Measurements from ENCODE around the gene DAGLB.
"Not testable (repeated sequence)": the region's sequence is repeated elsewhere in the genome, so short reads cannot be mapped to it uniquely, and the experiment has no call there.

The DAGLB gene

DNA sequence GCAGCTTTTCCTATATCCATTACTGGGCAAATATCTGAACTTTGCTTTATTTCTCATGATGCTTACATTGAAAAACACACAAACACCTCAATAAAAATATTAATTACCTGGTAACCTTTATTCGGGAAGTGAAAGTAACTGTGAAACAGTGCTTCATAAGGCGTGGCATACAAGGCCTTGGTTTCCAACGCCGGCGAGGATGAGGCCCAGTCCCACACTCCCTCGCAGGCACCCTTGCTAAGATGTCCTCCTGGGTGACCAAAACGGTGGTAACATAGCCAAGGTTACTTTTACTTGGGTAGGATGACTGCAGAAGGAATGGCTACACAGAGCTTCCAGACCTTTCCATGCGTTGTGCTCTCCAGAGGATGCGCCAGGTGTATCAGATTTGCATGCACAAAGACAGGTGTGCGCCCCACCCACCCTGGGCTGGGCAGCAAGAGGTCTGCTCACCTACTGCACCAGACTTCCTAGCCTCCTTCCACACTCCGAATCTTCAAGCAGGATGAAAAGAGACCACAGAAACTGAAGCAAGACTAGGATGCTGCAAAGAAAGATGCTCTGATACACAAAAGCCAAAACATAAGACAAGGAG is 13.3 kb upstream of the DAGLB start:
- DNase-seq (ENCODE audit: low spot score): no peak

DNA sequence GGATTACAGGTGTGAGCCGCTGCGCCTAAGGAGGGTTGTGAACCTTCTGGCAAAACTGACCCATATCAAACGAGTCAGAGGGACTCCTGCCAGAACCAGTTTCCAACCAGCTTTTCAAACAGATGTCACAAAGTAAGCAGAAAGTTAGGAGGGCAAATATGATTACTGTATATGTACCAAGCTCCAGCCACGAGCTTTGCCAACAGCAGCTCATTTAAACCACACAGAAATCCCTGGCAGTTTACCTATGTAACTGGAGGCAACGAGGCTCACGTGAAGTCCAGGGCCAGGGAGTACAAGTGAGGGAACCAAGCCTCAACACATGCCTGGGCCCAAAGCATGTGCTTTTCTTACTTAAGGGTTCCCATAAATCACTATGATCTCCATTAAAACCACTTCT is 12.5 kb upstream of the DAGLB start:
- no peak for DNase-seq (ENCODE audit: low spot score)

DNA sequence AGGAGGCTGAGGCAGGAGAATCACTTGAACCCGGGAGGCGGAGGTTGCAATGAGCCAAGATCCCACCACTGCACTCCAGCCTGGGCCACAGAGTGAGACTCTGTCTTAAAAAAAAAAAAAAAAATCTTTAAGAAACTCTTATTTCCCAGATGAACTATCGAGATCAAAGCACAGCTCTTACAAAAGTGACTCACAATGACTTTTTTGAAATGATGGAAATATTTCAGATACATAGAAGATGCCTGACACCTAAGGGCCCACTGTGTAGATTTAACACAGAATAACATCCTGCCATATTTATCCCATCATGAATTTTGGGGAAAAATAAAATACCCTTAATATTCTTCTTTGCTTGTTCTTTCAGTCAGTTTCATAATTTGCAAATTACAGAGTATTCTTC is 10.9 kb upstream of the DAGLB start:
- DNase-seq (ENCODE audit: low spot score): not testable (repeated sequence)

DNA sequence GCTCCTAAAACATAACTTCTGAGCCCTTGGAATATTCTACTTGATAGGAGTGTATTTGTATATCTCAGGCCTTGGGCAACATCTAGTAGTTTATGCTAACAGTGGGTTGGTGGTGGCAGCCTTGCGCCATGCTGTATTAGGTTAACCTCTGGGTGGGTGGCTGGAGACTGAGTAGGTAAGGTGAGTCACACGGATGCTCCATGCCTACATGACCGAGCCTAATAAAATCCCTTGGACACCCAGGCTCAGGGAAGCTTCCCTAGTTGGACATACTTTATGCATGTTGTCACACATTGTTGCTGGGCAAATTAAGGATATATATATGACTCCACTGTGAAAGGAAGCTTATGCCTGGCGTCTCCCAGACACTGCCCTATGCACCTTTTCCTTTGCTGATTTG is 6.0 kb upstream of the DAGLB start:
- no peak for DNase-seq (ENCODE audit: low spot score)

DNA sequence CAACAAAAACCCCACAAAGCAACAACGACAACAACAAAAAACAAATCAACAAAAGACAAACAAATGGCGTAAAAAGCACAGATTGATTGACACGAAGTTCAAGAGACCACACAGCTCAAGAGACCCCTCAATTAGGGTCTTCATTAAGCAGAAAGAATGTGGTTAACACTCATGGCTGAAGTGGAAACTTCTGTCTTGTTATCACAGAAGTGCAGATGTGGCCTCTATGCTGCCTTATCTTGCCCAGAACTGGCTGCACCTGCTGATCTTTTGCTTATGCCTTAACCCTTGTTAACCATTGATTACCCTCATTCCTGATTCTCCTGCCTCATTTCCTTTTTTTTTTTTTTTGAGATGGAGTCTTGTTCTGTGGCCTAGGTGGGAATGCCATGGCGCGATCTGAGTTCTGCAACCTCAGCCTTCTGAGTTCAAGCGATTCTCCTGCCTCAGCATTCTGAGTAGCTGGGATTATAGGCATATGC is 3.5 kb upstream of the DAGLB start:
- DNase-seq (ENCODE audit: low spot score): no peak

DNA sequence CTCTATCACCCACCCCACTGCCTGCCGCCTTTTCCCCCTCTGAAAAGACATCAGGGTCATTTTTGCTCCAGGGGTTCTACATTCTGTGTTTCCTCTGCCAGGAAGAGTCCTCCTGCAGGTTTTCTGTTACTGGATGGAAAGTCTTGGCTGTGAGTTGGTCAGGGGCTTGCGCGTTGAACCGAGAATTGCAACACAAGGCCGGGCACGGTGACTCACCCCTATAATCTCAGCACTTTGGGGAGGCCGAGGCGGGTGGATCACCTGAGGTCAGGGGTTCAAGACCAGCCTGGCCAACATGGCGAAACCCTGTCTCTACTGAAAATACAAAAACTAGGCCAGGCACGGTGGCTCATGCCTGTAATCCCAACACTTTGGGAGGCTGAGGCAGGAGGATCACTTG is 2.8 kb upstream of the DAGLB start:
- not testable (repeated sequence) for DNase-seq (ENCODE audit: low spot score)

DNA sequence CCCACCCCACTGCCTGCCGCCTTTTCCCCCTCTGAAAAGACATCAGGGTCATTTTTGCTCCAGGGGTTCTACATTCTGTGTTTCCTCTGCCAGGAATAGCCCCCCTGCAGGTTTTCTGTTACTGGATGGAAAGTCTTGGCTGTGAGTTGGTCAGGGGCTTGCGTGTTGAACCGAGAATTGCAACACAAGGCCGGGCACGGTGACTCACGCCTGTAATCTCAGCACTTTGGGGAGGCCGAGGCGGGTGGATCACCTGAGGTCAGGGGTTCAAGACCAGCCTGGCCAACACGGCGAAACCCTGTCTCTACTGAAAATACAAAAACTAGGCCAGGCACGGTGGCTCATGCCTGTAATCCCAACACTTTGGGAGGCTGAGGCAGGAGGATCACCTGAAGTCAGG is 2.1 kb upstream of the DAGLB start:
- not testable (repeated sequence) for DNase-seq (ENCODE audit: low spot score)

DNA sequence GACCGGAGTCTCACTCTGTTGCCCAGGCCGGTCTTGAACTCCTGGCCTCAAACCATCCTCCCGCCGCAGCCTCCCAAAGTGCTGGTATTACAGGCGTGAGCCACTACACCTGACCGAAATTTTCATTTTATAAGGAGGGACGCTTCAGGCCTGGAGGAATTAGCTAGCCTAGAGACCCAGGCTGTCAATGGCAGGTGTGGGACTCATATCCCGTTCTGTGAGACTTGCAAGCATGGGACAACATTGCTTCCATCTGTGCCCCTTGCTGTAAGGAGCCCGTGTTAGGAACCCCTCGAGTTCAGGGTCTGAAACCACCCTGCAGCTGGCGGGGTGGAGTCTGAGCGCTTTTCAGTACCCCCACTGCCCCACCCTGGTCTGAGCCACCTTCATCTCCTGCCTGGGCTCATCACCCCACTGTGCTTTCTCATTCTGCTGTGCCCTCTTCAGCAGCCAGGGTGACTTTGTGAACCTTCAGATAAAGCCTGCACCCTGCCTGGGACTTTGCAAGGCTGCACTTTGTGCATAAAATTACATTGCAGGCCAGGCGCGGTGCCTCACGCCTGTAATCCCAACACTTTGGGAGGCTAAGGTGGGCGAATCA is 1.3 kb upstream of the DAGLB start:
- DNase-seq (ENCODE audit: low spot score): no peak

DNA sequence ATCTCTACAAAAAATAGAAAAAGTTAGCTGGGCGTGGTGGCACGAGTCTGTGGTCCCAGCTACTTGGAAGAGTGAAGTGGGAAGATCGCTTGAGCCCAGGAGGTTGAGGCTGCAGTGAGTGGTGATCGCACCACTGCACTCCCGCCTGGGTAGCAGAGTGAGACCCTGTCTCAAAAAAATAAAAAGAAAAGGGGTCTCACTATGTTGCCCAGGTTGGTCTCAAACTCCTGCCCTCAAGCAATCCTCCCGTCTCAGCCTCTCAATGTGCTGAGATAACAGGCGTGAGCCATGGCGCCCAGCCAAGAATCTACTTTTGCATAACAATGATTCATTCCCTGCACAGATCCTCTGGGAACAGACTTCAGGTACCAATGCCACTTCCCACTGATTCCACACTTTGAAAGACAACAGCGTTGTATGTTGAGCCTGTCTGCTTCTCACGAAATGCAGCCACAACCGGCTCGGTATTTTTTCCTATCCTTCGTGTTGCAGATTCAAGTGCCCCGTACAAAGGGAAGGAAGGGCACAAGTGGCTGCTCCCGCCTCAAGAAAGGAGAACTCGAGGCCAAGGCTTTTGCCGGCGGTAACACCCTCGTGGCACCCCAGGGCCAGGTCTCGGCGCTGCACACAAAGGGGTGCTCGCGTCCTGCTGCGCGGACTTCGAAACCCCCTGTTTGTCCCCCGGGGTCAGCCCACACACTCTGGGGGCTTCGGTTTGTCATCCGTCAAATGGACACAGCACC is 745 bp downstream of the DAGLB start:
- DNase-seq (ENCODE audit: low spot score): peak; percentile 63

DNA sequence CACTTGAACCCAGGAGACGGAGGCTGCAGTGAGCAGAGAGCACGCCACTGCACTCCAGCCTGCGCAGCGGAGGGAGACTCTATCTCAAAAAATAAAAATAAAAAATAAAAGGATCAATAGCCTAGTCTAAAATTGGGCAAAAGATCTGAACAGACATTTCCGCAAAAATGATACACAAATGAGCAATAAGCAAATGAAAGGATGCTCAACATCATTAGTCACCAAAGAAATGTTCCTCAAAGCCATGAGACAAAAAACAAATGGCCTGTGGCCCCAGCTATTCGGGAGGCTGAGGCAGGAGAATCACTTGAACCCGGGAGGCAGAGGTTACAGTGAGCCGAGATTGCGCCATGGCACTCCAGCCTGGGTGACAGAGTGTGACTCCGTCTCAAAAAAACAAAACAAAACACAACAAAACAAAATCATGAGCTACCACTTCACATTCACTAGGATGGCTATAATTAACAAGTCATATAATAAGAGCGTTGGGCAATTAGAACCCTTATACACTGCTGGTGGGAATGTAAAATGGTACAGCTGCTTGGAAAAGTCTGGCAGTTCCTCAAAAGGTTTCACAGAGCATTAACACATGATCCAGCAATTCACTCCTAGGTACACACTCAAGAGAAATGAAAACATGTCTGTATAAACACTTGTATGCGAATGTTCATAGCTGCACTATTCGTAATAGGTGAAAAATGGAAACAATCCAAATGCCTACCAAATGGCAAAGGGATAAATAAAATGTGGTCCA is 3.1 kb downstream of the DAGLB start:
- no peak for DNase-seq (ENCODE audit: low spot score)

DNA sequence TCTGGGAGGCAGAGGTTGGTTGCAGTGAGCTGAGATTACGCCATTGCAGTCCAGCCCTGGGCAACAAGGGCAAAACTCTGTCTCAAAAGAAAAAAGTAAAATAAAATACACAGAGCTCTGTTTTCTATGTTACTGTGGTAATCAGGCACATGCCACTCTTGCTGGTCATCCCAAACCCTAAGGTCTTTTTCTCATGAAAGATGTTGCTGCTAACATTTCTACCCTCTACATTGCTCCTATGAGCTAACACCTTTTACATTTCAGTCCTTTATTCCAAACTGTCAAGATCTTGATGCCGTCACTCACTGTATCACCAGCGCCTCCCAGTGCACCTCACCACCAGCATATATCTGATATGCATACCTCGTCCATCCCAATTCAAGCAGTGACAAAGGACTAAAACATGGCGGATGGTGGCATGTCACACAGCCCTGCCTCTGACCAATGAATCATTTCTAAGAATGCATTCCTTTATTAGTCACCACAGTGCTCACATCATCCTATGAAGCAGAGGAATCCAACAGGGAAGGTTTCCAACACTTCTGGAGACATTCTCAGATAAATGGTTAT is 4.3 kb downstream of the DAGLB start:
- DNase-seq (ENCODE audit: low spot score): no peak

DNA sequence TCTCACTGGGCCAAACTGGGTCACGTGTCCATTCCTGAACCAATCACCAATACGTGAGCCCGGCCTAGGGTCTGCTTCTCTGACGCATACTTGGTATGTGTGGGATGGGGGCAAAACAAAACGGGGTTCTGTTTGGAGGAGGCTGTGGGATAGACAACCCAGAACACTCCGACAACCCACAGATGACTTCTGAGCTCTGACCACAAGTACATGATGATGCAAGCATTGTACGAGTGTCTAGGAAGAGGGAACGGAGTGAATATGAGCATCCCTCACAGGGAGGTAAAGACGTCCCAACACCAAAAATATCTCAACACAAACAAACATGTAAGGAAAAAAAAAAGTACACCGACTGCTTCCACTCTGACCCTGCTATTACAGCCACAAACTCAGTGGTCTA is 5.6 kb downstream of the DAGLB start:
- DNase-seq (ENCODE audit: low spot score): no peak

DNA sequence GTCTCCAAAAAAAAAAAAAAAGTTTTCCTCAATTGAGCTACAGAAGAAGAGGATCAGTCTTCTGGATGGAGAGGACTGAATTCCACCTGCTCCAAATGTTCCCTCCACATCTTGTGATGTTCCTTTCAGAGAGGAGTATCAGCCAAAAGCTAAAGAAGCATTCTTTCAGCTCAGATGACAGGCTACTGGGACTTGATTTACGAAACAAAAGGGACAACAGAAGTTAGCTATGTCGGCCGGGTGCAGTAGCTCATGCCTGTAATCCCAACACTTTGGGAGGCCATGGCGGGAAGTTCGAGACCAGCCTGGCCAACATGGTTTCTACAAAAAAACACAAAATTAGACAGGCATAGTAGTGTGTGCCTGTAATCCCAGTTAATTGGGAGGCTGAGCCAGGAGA is 7.4 kb downstream of the DAGLB start:
- DNase-seq (ENCODE audit: low spot score): no peak

DNA sequence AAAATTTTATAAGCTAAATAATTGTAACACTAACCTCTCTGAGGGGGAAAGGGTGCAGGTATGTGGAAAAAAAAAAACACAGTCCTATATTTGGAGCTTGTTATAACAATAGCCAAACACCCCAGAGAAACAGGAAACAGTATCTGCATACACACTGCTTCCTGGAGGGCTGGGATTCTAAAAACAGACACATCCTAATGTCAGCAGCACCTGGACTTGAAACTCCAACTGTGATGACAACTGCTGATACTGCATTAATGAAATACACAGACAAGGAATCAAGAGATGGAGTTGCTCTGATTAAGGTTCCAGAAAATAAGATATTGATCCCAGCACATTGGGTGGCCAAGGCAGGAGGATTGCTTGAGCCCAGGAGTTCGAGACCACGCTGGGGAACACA is 9.3 kb downstream of the DAGLB start:
- peak; percentile 37 for DNase-seq (ENCODE audit: low spot score)

DNA sequence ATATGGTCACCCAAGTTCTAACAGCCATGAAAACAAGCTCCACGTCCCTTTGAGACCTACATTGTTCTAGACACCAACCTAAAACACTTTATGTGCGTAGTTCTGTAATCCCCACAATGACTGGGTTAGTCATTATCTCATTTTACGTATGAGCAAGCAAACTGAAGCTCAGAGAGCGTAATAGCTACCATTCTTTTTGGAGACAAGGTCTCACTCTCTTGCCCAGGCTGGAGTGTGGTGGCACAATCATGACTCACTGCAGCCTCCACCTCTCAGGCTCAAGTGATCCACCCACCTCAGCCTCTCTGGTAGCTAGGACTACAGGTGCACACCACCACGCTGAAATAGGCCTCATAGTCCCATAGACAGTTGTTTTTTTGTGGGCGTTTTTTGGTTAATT is 10.5 kb downstream of the DAGLB start:
- DNase-seq (ENCODE audit: low spot score): no peak

DNA sequence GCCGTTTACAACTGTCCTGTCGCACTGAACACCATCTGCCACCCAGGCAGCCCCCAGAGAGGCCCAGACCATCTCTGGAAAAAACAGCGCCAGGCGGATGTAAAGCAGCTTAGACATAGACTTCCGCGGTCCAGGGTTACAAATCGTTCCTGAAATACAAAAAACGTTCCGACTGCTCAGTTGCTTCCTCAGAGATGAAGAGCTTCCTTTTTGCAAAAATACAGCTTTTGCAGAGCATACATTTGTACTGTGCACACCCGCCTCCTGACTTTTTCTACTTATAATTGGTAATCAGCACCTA is 11.4 kb downstream of the DAGLB start:
- DNase-seq (ENCODE audit: low spot score): peak; percentile 69

DNA sequence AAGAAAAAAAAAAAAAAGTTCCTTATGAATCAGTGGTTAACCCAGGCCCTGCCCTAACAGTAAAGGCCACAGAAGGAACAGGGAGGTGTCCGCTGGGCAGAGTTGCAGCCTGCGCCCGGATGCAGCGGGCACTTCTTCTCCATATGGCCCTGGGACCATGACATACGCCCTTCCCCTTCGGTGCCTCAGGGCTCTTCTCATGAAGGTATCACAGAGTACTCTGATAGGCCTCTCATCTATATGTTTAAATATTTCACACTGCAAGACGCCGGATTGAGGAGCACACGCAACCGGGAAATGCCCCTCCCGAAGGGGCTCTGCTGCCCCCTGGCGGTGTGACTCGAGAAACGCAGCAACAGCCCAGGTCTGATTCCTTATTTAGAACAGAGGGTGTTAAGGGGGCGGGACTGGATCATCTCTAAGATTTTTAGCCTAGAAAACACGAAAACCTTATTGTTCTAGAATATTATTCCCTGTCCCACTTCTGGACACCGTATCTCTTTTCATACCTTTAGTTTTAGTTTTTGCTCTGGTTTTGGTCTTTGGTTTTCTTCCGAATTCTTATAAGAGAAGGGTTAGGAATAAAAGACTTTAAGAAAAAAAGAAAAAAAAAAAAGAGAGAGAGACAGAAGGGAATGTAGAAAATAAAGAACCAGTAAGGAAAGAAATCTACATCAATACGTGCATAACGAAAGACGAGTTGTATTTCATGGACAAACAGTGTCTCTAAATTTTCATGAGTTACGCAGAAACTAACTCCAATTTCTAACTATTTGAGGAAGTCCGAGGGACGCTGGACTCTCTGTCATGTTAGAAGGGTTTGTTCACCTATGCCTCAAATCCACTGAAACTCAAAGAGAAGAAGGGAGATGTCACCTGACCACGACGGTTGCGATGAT is 12.0 kb downstream of the DAGLB start:
- peak; percentile 85 for DNase-seq (ENCODE audit: low spot score)

DNA sequence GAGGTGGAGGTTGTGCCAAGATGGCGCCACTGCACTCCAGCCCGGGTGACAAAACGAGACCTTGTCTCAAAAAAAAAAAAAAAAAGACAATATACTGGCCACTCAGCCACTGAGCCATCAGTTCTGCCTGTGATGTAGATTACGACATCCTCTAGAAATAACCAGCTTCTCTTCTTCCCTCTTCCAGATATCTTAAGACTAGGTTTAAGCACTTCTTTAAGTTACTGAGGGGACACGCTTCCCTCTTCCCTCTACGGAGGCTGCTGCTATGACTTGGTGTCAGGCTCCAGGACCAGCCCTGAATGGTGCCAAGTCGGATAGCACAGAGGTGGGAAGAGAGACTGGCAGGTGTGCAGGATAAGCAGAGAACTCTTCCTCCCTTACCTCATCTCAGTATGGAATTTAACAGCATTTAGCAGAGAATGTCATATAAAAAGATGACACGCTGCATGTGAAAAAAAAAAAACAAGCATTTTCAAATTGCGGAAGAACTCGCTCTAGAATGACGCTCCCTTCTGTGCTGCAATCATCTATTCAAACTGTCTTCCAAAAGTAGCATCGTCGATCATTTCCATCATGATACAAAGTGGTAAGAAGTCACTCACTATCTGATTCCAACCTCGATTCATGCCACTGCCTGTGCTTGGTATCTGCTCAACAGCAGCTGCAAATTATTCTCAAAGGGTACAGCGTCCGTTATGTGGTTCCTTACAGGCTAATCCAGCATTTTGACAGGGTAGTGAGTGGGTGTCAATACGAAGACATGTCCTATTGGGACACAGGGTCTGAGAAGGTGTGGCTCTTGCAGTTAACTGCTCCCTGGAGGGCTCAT is 13.8 kb downstream of the DAGLB start:
- peak; percentile 75 for DNase-seq (ENCODE audit: low spot score)

DNA sequence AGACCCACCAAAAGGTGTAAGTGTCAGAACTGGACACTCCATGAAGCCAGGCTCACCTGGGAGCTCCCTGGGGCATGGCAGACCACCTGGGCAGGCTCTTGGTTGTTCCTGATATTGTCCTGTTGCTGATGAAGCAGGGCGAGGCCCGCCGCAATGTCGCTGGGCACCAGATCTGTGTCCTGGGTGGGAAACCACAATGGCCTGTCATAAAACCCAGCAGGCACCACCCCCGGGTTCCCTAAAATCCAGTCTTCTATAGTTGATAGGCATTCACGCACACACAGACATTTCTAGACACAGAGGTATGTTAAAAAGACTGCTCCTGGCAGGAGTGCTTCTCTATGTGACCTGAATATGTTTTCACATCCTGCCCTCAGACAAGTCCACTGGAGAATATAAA is 15.0 kb downstream of the DAGLB start:
- DNase-seq (ENCODE audit: low spot score): no peak

DNA sequence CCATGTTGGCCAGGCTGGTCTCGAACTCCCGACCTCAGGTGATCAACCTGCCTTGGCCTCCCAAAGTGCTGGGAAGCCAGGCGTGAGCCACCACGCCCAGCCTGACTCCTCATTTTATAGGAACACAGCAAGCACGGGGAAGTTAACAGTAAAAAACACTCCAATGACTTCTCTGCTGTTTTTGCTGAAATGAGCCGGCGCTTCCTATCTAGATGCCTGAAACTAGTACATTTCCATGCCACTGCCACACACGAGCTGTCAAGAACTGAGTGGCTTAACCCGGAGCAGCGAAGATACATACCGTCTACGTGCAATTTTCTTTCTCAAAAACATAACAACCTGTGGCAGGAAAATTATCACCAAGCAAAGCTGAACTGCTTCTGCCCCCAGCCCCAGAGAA is 16.8 kb downstream of the DAGLB start:
- no peak for DNase-seq (ENCODE audit: low spot score)
